ENCODE data around the gene MZT2B. TPM values are rescaled to one million over a fixed set of nuclear protein-coding genes. Genes with fewer than 3 reads are reported as not detected.
"Not testable (repeated sequence)": the region's sequence is repeated elsewhere in the genome, so short reads cannot be mapped to it uniquely, and the experiment has no call there.

The MZT2B gene
- polyA plus RNA-seq, 1 of the 3 experiments (the other 2 are of a cell fraction) = 222 TPM

DNA sequence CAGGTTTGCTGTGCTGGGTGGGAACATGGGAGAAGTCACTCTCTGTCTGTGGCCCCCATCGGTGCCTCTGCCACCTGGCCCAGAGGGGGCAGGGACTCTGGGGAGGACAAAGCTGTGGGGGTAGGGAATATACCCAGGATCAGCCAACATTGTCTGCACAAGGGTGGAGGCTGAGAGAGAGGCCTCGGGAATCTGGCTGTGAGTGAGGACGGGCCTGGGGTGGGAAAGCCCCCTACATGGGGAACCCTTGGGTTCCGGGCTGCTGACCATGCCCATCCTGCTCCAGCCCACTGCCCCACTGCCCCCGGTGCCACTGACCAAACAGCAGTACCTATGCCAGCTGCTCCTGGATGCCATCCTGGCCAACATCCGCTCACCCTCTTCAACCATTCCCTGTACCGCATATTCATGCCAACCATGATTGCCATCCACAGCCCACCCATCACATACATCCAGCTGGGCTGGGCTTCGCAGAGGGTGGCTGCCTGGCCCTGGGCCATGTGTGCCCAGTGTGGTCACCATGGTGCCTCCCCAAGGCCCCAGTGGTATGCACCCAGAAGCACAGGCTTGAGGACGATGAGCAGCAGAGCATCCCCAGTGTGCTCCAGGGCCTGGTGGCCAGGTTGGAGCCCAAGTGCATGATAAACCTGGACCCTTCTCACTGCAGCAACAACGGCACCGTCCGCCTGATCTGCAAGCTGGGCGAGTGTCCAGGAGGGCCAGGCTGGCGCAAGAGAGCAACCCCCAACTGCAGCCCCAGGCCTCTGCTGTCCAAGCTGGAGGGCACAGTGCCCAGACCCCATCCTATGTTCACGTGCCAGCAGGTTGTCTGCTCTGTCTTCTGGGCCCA, 46.1 kb upstream of the MZT2B start:
- ChIA-PET CTCF (interaction anchor here (0.8 kb wide), 1 partner anchor 199 kb away, joined by 3 read pairs; no protein-coding TSS in a partner anchor), POLR2A (no interaction called here)
- no peaks in the 10 kb centered on the region for H3K79me2 ChIP-seq (ENCODE audit: insufficient read depth)
- H2AFZ ChIP-seq (ENCODE audit: low read depth) = no peak overlapping the region
- no peaks in the 10 kb centered on the region for H3K36me3 ChIP-seq (replicated peaks in 1 of 2; ENCODE audit: control insufficient read depth in 1 of 2, insufficient read depth in 2 of 2, low read length in 1 of 2)
- no peak for DNase-seq
- no peaks in the 10 kb centered on the region for H3K9me3 ChIP-seq
- no peaks in the 10 kb centered on the region for H3F3A ChIP-seq (replicated peaks; ENCODE audit: insufficient read depth)
- no peak overlapping the region for H3K9ac ChIP-seq
- no peaks in the 10 kb centered on the region for H4K20me1 ChIP-seq (ENCODE audit: insufficient read depth)
- no peak overlapping the region for H3K4me3 ChIP-seq (ENCODE audit: low read depth in 2 of 2, low read length in 1 of 2)
- H3K4me2 ChIP-seq = no peak overlapping the region
- TF ChIP-seq CHD2 (IDR thresholded peaks at IDR 0.05; ENCODE audit: low read length, partially characterized antibody) (no peak), MAX (IDR thresholded peaks at IDR 0.05; ENCODE audit: low read depth) (no peak), FOSL2 (IDR thresholded peaks at IDR 0.05; ENCODE audit: borderline replicate concordance, low read depth) (no peak)
- 100% methylated on average over 7 of the region's 15 CpGs for WGBS (ENCODE audit: low lambda C conversion rate)
- no peaks in the 10 kb centered on the region for H3K27me3 ChIP-seq (ENCODE audit: insufficient read depth)
- no peaks in the 10 kb centered on the region for H3K9me2 ChIP-seq
- peaks cover 0 to 29% of the 10 kb centered on the region in 2 experiments; a peak in 1 of 4 replicates for H3K4me1 ChIP-seq (ENCODE audit: control insufficient read depth in 1 of 2, insufficient read depth in 2 of 2, low read depth in 1 of 2, low read length in 1 of 2)
- H3K27ac ChIP-seq (ENCODE audit: low read depth in 2 of 2, low read length in 1 of 2) = no peak overlapping the region; a peak in 1 of 4 replicates

DNA sequence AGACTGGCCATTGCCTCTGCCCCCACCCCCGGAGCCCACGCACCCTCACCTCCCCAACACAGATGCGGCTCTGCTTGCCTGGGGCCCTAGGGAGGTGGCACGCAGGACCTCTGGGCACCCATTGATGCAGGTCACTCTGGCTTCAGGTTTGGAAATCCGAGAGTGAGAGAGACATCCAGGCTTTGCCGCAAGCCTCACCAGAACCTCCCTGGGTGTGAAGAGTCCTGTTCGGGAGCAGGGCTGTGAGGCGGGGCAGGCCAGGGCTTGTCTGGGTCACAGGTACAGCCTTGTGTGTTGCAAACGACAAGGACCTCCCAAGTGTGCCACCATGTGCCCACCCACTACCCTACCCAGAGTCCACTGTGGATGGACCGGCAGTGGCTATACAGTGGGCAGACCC, 45.5 kb upstream of the MZT2B start:
- CTCF ChIA-PET; H3K9me3 ChIP-seq; H3K9me2 ChIP-seq; POLR2A ChIA-PET; H3K4me3 ChIP-seq (ENCODE audit: low read depth in 2 of 2, low read length in 1 of 2); H3K4me2 ChIP-seq; H4K20me1 ChIP-seq (ENCODE audit: insufficient read depth); H3F3A ChIP-seq (replicated peaks; ENCODE audit: insufficient read depth); DNase-seq; H3K79me2 ChIP-seq (ENCODE audit: insufficient read depth); H3K27ac ChIP-seq (ENCODE audit: low read depth in 2 of 2, low read length in 1 of 2); H2AFZ ChIP-seq (ENCODE audit: low read depth); H3K9ac ChIP-seq; H3K27me3 ChIP-seq (ENCODE audit: insufficient read depth); H3K36me3 ChIP-seq (replicated peaks in 1 of 2; ENCODE audit: control insufficient read depth in 1 of 2, insufficient read depth in 2 of 2, low read length in 1 of 2): not testable (repeated sequence)
- no CpG with 5 or more reads among the region's 10 CpGs for WGBS (ENCODE audit: low lambda C conversion rate)
- H3K4me1 ChIP-seq (ENCODE audit: control insufficient read depth in 1 of 2, insufficient read depth in 2 of 2, low read depth in 1 of 2, low read length in 1 of 2) = peaks cover 0 to 29% of the 10 kb centered on the region in 2 experiments; a peak in 1 of 4 replicates

DNA sequence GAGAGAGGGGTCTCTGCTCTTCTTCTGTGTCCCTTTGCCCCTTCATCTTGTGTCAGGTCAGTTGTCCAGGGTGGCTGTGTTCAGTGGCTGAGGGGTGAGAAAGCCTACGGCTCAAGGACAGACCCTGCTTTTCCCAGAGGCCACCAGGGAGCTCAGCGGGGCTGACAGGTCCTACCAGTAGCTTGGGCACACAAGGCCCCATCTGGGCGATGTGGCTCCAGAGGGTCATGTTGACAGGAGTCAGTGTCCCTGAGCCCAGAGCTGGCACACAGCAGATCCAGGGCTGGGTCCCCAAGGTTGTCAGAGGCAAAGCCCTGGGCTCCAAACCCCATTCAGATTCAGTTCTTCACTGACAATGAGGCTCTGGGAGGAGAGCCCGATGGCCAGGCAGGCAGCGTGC, 44.9 kb upstream of the MZT2B start:
- peaks cover 0 to 29% of the 10 kb centered on the region in 2 experiments; a peak in 1 of 4 replicates for H3K4me1 ChIP-seq (ENCODE audit: control insufficient read depth in 1 of 2, insufficient read depth in 2 of 2, low read depth in 1 of 2, low read length in 1 of 2)
- not testable (repeated sequence) for H3K27me3 ChIP-seq (ENCODE audit: insufficient read depth)
- 80% methylated on average over 2 of the region's 5 CpGs for WGBS (ENCODE audit: low lambda C conversion rate)

GRCh38 chr2:130138326-130138725, 43.7 kb upstream of the MZT2B start:
- H3F3A ChIP-seq (replicated peaks; ENCODE audit: insufficient read depth); H3K9ac ChIP-seq; H3K4me2 ChIP-seq; H3K36me3 ChIP-seq (replicated peaks in 1 of 2; ENCODE audit: control insufficient read depth in 1 of 2, insufficient read depth in 2 of 2, low read length in 1 of 2); H3K4me3 ChIP-seq (ENCODE audit: low read depth in 2 of 2, low read length in 1 of 2); POLR2A ChIA-PET; H3K9me2 ChIP-seq; H4K20me1 ChIP-seq (ENCODE audit: insufficient read depth); H2AFZ ChIP-seq (ENCODE audit: low read depth); H3K27me3 ChIP-seq (ENCODE audit: insufficient read depth); H3K9me3 ChIP-seq; DNase-seq; CTCF ChIA-PET; H3K79me2 ChIP-seq (ENCODE audit: insufficient read depth): not testable (repeated sequence)
- whole genome bisulfite sequencing (ENCODE audit: low lambda C conversion rate) = 94% methylated on average over 3 of the region's 13 CpGs
- Histone ChIP-seq H3K4me1 (ENCODE audit: control insufficient read depth in 1 of 2, insufficient read depth in 2 of 2, low read depth in 1 of 2, low read length in 1 of 2) (peaks cover 0 to 34% of the 10 kb centered on the region in 2 experiments; a peak in 1 of 4 replicates), H3K27ac (ENCODE audit: low read depth in 2 of 2, low read length in 1 of 2) (peak overlapping the region in 1 of 2 experiments; percentile 82; a peak in 2 of 4 replicates)

More for the DNA sequence above, 44.9 kb upstream of the MZT2B start:
- H3K4me2 ChIP-seq; H3K9me3 ChIP-seq; H3K9ac ChIP-seq; H3K9me2 ChIP-seq; H3K79me2 ChIP-seq (ENCODE audit: insufficient read depth); H3K4me3 ChIP-seq (ENCODE audit: low read depth in 2 of 2, low read length in 1 of 2); H3F3A ChIP-seq (replicated peaks; ENCODE audit: insufficient read depth); H2AFZ ChIP-seq (ENCODE audit: low read depth); H4K20me1 ChIP-seq (ENCODE audit: insufficient read depth); H3K27ac ChIP-seq (ENCODE audit: low read depth in 2 of 2, low read length in 1 of 2); POLR2A ChIA-PET; DNase-seq; H3K36me3 ChIP-seq (replicated peaks in 1 of 2; ENCODE audit: control insufficient read depth in 1 of 2, insufficient read depth in 2 of 2, low read length in 1 of 2): not testable (repeated sequence)
- CTCF ChIA-PET = interaction anchor here (0.7 kb wide), 1 partner anchor 198 kb away, joined by 3 read pairs; no protein-coding TSS in a partner anchor

DNA sequence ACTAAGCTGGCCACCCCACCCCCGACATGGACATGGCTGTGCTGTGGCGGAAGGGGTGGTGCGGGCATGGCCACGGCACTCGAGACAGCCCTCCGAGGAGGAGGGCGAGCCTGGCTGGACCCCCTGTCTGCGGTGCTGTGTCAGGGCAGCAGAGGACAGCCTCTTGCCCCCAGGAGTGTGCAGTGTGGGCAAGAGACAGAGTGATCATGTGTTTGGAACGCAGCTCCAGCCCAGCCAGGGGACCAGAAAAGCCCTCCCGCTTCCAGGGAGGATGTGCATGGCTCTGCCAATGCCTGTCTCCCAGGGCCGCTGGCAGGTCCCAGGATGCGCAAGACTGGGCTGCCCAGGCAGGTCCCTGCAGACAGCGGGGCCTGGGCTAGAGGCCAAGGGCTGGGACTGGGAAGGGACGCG, 43.2 kb upstream of the MZT2B start:
- H2AFZ ChIP-seq (ENCODE audit: low read depth); H4K20me1 ChIP-seq (ENCODE audit: insufficient read depth); H3K36me3 ChIP-seq (replicated peaks in 1 of 2; ENCODE audit: control insufficient read depth in 1 of 2, insufficient read depth in 2 of 2, low read length in 1 of 2); H3K4me3 ChIP-seq (ENCODE audit: low read depth in 2 of 2, low read length in 1 of 2); POLR2A ChIA-PET; H3K9ac ChIP-seq; H3K4me2 ChIP-seq; H3F3A ChIP-seq (replicated peaks; ENCODE audit: insufficient read depth); H3K9me2 ChIP-seq; H3K9me3 ChIP-seq; H3K79me2 ChIP-seq (ENCODE audit: insufficient read depth); DNase-seq; H3K27me3 ChIP-seq (ENCODE audit: insufficient read depth): not testable (repeated sequence)
- CTCF ChIA-PET = interaction anchor here (0.9 kb wide), 1 partner anchor 43 kb away, joined by 3 read pairs; the partner anchor contains the start of genes MZT2B and SMPD4
- H3K4me1 ChIP-seq (ENCODE audit: control insufficient read depth in 1 of 2, insufficient read depth in 2 of 2, low read depth in 1 of 2, low read length in 1 of 2) = peaks cover 0 to 37% of the 10 kb centered on the region in 2 experiments; a peak in 1 of 4 replicates
- WGBS (ENCODE audit: low lambda C conversion rate) = 81% methylated on average over 9 of the region's 15 CpGs
- H3K27ac ChIP-seq (ENCODE audit: low read depth in 2 of 2, low read length in 1 of 2) = peak overlapping the region in 1 of 2 experiments; percentile 82; a peak in 2 of 4 replicates

Data from SK-N-SH (cell line).